SH-SY5Y (cell line): ENCODE results near the gene MICAL3.

Source experiments
- GATA2 ChIP-seq: IDR thresholded peaks from 2 replicates; pipeline ENCODE4 v1.6.1; 2011; ENCODE audit warnings: mild to moderate bottlenecking, low read depth, low read length
- GATA3 ChIP-seq: IDR thresholded peaks from 2 replicates; pipeline ENCODE4 v1.6.1; 2011; ENCODE audit warnings: low read depth, mild to moderate bottlenecking, low read length, moderate library complexity

- no peak for TF ChIP-seq GATA2
- TF ChIP-seq GATA3: no peak
Observed at GRCh38 chr22:17780741-17781318, 243.5 kb downstream of the MICAL3 start.
